ENCODE results near the gene SEPTIN3. TPM values are rescaled to one million over a fixed set of nuclear protein-coding genes. Genes with fewer than 3 reads are reported as not detected.

The SEPTIN3 gene
- total and polyA plus RNA-seq, 9 of the 15 experiments (the other 6 are each of a cell fraction or from before 2014, with no cell fraction given): 0.06 TPM; not detected in 8

DNA sequence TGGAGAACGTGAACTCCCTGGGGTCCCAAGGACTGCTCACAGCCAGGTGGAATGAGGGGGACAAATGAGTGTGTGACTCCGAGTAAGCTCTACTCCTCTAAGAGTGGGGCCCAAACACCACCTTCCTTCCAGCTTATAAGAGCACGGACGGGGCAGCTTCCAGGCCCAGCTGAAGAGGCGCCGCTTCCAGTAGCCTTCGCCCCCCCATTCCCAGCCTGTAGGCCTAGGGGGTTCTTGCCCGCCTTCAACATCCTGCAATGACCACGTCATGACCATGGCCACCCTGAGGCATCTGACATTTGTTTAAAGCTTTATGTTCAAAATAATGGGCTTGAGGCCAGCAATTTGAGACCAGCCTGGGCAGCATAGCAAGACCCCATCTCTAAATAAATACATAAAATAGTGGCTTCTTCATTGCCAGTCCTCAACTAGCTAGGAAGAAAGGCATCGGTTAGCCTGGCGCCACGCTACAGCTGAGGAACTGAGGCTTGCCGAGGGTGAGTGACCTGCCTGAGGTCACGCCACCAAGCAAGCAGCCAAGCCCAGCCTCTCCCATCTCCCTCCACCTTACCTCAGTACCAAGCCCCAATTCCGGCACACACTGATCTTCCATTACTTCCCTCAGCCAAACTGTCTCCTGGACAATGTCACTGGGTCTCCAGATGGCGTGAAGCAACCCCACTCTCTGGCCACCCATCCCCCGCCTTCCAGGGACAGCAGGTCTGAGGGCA, 34.8 kb upstream of the SEPTIN3 start:
- BruUV-seq (replicated peaks): no TSS peak
- peaks cover 29% of the 10 kb centered on the region; the same call in 2 of the 3 replicates for H3K36me3 ChIP-seq (ENCODE audit: control insufficient read depth, insufficient read depth, low read length)
- H3K4me1 ChIP-seq (replicated peaks in 1 of 2; ENCODE audit: control insufficient read depth in 2 of 2, insufficient read depth in 2 of 2, low read length in 2 of 2): peaks cover 2 to 48% of the 10 kb centered on the region in 2 experiments; a peak in 4 of 5 replicates
- no peak overlapping the region for H2AFZ ChIP-seq (ENCODE audit: low read depth, low read length)
- no peaks in the 10 kb centered on the region for H4K20me1 ChIP-seq (replicated peaks; ENCODE audit: control insufficient read depth, insufficient read depth, low read length)
- no peak for FAIRE-seq
- TF ChIP-seq ZNF121 (CRISPR knock-in tag; conservative IDR thresholded peaks at IDR 0.05) (peak; percentile 90), HDAC3 (IDR thresholded peaks at IDR 0.05; ENCODE audit: borderline replicate concordance, partially characterized antibody) (no peak), ZBTB17 (CRISPR knock-in tag; IDR thresholded peaks at IDR 0.05) (no peak)
- 0 out of 3 replicates have a peak, but pooled peaks cover 3% of the 10 kb centered on the region for H3K79me2 ChIP-seq (ENCODE audit: control insufficient read depth, insufficient read depth, low read length)
- H3K27me3 ChIP-seq (ENCODE audit: control insufficient read depth in 2 of 2, insufficient read depth in 2 of 2, low read length in 2 of 2): no peaks in the 10 kb centered on the region
- no peak overlapping the region for H3K9ac ChIP-seq (ENCODE audit: insufficient read depth in 1 of 2, low read depth in 2 of 2, low read length in 2 of 2)
- no peak overlapping the region for H3K4me3 ChIP-seq
- no peak overlapping the region for H3K4me2 ChIP-seq (ENCODE audit: insufficient read depth, low read length)
- no peaks in the 10 kb centered on the region for H3K9me3 ChIP-seq (replicated peaks; ENCODE audit: control insufficient read depth, insufficient read depth, low read depth, low read length)
- ChIA-PET POLR2A (interaction anchor here (0.6 to 1.5 kb wide), 3 partner anchors 9 to 318 kb away, joined by 3 to 5 read pairs (median 3); no protein-coding TSS in a partner anchor), CTCF (ENCODE audit: low intra/inter-chr PET ratio) (no interaction called here)
- intact Hi-C loops (cut with micrococcal nuclease) (no loop called here), in situ Hi-C loops (cut with MboI) (no loop called here)
- H3K9me1 ChIP-seq (ENCODE audit: control insufficient read depth, insufficient read depth, low read length): peaks cover 3% of the 10 kb centered on the region
- WGBS (ENCODE audit: insufficient coverage, low coverage, missing lambda C conversion rate): 86% methylated on average over 7 of the region's 17 CpGs
- DNase-seq (ENCODE audit: extremely low read depth in 1 of 4, low spot score in 3 of 4): no peak
- no peak overlapping the region for H3K27ac ChIP-seq (ENCODE audit: extremely low read depth, low read depth, low read length)
- ATAC-seq: no peak

- DNase-seq (ENCODE audit: extremely low read depth in 1 of 4, low spot score in 3 of 4): no peak
- ATAC-seq: no peak
- Histone ChIP-seq H3K4me1 (replicated peaks in 1 of 2; ENCODE audit: control insufficient read depth in 2 of 2, insufficient read depth in 2 of 2, low read length in 2 of 2) (peaks cover 2 to 47% of the 10 kb centered on the region in 2 experiments; a peak in 4 of 5 replicates), H4K20me1 (replicated peaks; ENCODE audit: control insufficient read depth, insufficient read depth, low read length) (no peaks in the 10 kb centered on the region), H3K4me3 (no peak overlapping the region), H3K4me2 (ENCODE audit: insufficient read depth, low read length) (no peak overlapping the region), H3K27me3 (ENCODE audit: control insufficient read depth in 2 of 2, insufficient read depth in 2 of 2, low read length in 2 of 2) (no peaks in the 10 kb centered on the region), H3K9me3 (replicated peaks; ENCODE audit: control insufficient read depth, insufficient read depth, low read depth, low read length) (no peaks in the 10 kb centered on the region), H3K9ac (ENCODE audit: insufficient read depth in 1 of 2, low read depth in 2 of 2, low read length in 2 of 2) (no peak overlapping the region), H3K27ac (ENCODE audit: extremely low read depth, low read depth, low read length) (no peak overlapping the region), H2AFZ (ENCODE audit: low read depth, low read length) (no peak overlapping the region), H3K79me2 (ENCODE audit: control insufficient read depth, insufficient read depth, low read length) (0 out of 3 replicates have a peak, but pooled peaks cover 3% of the 10 kb centered on the region), H3K36me3 (ENCODE audit: control insufficient read depth, insufficient read depth, low read length) (peaks cover 30% of the 10 kb centered on the region; the same call in 2 of the 3 replicates), H3K9me1 (ENCODE audit: control insufficient read depth, insufficient read depth, low read length) (peaks cover 3% of the 10 kb centered on the region)
- in situ Hi-C loops (cut with MboI): no loop called here
- TF ChIP-seq POLR2G (IDR thresholded peaks at IDR 0.05; ENCODE audit: low read depth, low read length): peak; percentile 12; the same call in 1 of the 2 replicates
- no peak for TF ChIP-seq DLX4 (CRISPR knock-in tag; IDR thresholded peaks at IDR 0.05)
- intact Hi-C loops (cut with micrococcal nuclease): no loop called here
- ChIA-PET CTCF (ENCODE audit: low intra/inter-chr PET ratio) (interaction anchor here (0.6 kb wide), 1 partner anchor 174 kb away, joined by 4 read pairs; no protein-coding TSS in a partner anchor), POLR2A (interaction anchor here (0.6 to 1.5 kb wide), 3 partner anchors 10 to 318 kb away, joined by 3 to 5 read pairs (median 3); no protein-coding TSS in a partner anchor)
- FAIRE-seq: no peak
- 100% methylated on average over 1 of the region's 4 CpGs for WGBS (ENCODE audit: insufficient coverage, low coverage, missing lambda C conversion rate)
- BruUV-seq (replicated peaks): no TSS peak
Measured at GRCh38 chr22:41935015-41935351, 34.3 kb upstream of the SEPTIN3 start.
